ENCODE measurements around the gene SREBF2.
"Not testable (repeated sequence)": the region's sequence is repeated elsewhere in the genome, so short reads cannot be mapped to it uniquely, and the experiment has no call there.

The SREBF2 gene

DNA sequence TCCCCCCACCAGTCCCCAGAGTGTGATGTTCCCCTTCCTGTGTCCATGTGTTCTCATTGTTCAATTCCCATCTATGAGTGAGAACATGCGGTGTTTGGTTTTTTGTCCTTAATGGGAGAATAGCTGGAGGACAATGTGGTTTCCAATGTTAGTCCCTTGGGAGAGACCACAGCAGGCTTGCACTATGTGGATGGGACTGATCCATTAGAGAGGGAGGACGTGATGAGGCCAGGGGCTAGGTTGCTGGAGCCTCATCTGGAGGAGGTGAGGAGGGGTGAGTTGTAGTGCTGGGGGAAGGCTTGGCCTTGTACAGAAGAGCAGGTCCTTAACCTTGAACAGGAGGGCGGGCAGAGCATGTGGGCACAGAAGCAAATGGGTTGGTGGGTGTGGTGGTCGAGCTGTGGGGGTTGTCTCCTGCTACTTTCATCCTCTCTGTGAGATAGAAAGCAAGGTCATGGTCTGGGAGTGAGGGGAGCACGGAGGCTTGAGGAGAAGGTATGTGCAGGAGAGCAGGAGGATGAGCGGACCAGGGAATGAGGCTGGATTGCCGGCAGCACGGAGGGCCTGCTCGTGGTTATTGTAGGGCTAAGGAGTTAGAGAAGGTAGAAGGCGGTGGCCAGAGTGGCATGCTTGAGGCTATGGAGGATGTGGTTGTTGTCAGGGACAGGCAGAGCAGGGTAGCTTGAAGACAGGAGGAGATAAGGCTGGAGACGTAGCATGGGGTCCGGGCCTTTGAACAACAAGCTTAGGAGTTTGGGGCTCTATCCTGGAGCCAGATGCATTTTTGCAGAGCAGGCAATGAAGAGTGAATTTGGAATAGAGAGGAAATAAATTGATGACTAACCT lies 11.2 kb upstream of the SREBF2 start:
- DNase-seq (ENCODE audit: low spot score): no peak

DNA sequence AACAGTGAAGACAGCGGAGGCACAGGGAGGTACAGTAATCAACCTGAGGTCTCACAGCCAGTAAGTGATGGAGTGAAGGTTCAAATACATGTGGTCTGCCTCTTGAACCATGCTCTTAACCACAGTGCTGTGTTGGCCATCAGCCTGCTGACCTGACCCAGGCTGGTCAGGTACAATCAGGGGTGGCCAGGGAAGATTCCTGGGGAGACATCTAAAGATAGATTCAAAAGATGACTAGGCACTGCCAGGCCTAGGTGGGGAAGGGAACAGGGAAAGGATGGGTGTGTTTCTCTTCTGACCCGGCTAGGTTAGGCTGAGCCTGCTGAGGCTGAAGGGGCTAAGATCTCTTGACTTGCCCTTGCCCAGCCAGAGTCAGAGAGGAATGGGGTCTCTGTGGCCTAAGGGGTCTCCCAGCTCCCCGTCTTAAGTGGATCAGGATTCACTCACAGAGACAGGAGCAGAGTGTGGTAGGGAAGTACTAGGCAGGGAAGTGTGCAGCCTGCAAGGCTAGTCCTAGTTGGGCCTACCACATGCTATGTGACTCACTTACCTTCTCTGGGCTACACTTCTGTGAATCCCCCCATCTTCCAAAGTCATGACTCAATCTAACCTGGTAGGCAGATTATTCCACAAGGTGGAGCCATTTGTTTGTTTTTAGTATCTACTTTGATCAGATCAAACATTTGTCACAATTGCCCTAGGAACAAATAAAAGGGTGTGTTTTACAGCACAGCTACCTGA lies 10.4 kb upstream of the SREBF2 start:
- peak; percentile 90 for DNase-seq (ENCODE audit: low spot score)

DNA sequence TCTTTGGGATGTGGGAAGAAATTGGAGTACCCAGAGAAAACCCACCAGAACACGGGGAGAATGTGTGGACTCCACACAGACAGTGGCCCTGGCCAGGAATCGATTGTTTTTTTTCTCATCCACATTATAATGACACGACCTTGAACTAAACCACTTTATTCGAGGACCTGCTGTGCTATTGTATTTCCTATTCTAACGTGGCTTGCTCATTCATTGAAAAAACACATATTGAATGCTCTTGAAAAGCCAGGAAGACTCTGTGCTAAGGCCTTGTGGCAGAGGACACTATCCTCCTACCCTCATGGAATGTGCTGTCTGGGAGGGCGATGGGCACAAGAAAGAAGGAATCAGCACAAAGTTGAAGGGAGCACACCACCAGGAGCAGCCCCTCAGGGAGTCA lies 9.1 kb upstream of the SREBF2 start:
- no peak for DNase-seq (ENCODE audit: low spot score)

DNA sequence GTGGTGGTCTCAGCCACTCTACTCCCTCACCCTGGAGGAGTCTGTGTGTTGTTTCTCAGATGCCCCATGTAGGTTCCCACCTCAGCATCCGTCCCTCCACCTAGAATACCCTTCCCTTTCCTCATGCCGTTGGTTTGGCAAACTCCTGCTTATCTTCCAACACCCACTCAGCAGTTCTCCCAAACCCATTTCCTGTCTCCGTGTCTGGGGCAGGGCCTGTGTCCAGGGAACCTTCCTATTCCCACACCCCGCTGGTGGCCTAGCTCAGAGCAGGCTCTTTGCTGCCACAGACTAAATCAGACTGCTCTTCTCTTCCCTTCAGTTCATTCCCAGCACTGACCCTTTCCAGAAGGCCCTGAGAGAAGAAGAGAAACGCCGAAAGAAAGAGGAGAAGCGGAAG lies 7.5 kb upstream of the SREBF2 start:
- no peak for DNase-seq (ENCODE audit: low spot score)

DNA sequence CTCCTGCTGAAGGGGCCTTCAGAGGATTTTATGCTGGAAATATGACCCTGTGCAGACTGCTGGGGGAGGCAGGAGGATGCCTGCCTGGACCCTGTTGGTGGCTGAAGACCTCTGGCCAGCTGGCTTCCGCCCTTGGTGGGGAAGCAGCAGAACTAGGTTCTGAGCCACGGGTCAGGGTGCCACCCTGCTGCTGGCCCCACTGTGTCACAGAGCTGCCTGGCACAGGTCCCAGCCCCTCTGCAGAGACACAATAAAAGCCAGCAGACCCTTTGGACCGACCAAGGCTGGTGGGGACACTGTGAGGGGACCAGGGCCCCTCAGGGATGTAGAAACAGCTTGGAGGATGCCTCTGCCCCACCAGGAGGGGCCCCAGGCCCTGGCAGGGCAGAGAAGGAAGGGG lies 6.9 kb upstream of the SREBF2 start:
- no peak for DNase-seq (ENCODE audit: low spot score)

DNA sequence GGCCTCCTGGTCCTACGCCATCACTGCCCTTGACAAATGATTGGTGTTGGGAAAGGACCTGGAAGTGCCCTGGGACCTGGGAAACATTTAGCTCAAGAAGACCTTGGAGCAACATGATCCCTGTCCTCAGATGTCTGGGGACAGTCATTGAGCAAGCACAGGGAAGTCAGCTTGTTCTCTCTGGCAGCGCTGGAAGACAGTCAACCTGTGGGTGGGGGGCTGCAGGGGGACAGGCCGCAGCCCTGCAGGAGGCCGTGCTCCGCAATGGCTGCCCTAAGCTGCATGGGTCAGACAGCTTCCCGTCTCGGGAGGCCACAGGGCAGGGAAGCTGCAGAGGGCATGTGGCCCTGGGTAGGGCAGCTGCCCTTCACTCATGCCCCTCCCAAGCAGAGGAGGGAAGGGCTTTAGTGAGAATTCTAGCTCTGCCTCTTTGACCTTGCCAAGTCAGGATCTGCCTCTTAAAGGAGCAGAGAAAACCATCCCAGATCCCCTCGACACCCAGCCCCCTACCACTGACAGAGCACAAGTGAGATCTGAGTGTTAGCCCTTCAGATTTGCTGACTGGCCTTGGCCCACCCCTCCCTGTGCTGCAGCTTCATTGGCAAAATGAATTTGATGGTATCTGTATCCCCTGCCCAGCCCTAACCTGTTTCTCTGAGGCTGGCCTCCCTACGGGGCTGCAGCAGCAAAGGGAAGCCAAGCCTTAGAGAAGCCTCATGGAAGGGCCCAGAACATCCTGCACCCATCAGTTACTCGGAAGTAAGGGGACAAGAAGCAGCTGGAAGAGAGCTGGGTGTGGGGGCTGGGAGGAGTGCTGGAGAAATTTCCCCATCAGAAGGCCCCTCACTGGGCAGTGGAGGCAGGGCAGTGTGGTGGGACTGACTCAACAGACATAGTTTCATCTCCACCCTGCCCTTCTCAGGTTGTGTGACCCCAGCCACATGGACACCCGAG lies 6.2 kb upstream of the SREBF2 start:
- DNase-seq (ENCODE audit: low spot score): no peak

DNA sequence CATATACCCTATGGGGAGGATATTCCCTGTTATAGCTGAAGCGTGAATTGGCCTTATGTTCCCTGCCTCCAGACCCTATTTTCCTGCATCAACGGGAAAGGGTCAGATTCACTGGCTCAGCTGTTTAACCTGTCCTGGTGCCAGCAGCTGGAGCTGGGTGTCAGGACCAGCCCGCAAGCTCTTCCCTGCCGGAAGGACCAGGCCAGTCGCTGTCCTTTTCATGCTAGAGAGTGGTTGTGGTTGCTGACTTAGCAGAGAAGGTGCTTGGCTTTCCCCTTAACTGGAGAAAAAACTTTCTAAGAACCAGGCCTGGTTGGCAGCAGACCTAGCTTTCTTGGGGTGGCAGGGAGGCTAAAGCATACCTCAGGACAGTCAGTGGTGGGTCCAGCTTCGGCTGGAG lies 5.2 kb upstream of the SREBF2 start:
- DNase-seq (ENCODE audit: low spot score): no peak

DNA sequence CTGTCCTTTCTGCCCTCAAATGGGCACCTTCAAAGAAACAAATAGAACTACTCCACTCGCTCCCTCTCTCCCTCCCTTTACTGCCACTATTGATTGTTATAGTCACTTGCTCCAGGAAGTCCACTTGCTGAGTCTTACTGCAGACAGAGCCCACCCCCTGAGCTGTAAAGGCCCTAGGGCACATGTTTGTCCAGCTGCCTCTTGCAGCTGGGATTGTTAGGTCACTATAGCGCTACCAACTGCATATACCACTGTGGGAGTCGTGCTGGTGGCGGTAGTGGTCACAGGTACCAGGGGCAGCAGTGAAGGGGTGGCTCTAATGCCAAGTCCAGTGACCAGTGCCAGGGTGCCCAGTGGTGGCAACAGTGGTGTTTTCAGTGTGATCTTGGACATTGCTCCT lies 4.4 kb upstream of the SREBF2 start:
- DNase-seq (ENCODE audit: low spot score): no peak

DNA sequence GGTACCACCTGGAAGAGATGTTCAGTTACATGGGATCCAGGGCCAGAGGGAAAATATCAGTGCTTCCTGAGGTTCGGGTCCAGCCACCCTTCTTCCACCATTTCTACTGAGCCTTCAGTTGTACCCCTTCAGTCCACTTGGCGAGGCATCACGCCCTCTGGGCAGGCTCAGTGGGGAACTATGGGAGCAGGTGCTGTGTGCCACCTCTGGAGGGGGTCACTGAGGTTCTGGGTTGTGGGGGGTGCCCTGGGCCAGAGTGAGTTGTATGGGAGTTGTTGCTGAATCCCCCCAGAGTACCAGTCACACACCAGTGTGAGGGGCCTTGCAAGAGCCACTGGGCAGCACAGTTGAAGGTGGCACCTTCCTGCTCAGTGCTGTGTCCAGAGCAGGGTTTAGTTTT lies 2.7 kb upstream of the SREBF2 start:
- DNase-seq (ENCODE audit: low spot score): no peak

DNA sequence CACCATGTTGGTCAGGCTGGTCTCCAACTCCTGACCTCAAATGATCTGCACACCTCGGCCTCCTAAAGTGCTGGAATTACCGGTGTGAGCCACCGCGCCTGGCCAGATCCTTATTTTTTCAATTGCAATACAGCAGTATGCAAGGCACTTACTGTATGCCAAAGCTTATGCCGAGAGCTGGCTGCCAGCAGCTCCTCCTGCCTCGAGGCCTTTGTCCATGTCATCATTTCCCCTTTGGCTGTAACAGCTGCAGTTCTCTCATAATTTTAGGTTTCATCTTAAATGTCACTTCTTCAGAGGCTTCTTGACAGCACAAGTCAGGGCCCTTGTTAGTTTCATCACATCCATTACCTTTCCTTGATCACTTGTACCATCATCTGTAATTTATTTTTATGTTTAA lies 1.5 kb upstream of the SREBF2 start:
- no peak for DNase-seq (ENCODE audit: low spot score)

DNA sequence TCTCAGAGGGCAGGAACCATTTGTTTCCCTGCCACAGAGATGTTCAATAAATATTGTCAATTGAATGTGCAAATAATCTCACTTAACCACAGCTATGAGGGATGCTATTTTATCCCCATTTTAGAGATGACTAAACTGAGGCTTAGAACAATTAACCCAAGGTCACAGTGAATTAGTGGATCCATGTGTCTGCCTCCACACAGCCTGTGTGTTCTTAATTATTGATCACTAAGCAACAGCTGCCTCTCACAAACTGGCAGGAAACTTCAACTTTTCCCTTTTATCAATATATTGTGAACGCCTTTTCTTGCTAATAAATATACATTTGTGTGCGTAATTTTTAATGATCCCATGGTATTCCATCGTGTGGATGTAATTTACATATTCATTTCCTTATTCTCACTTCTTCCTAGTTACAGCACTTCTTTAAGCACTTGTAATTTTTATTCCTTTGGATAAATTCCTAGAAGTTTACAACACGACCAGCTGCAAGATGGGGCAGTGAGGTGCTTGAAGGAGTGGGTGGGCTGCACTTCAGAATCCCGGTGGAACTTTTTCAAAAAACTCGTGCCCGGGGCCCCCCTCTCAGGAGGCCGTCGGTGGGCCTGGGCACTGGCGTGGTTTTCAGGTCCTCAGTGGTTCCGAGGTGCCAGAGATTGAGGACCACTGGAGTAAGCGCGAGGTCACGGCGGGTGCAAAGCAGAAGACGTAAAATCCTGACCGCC lies 915 bp upstream of the SREBF2 start:
- no peak for DNase-seq (ENCODE audit: low spot score)

DNA sequence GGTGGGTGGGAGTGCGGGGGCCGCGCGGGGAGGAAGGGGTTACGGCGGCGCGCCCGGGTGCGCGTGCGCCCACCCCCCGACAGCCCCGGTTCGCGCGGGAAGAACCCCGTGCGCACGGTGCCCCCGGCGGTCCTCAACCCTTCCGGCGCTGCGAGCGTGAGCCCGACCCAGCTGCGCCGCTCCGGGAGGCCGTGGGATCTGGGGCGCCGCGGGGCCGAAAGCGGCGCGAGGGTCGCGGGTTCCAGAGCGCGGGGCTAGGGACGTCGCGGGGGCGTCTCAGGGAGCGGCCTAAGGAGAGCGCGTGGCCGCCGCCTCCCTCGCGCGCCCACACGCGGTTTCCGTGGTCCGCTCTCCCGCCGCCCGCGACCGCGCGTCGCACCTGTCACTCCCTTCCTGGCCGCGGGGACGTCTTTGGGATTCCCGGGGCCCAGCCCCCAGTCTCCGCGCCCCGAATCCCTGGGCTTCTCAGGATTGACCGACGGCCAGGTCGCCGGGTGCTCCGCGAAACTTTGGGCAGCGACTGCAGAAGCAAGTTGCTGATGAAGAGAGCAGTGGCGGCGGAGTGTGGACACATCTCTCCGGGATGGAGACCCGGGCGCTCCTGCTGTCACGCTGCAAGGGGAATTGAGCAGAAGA lies 582 bp downstream of the SREBF2 start:
- DNase-seq (ENCODE audit: low spot score): peak; percentile 28

DNA sequence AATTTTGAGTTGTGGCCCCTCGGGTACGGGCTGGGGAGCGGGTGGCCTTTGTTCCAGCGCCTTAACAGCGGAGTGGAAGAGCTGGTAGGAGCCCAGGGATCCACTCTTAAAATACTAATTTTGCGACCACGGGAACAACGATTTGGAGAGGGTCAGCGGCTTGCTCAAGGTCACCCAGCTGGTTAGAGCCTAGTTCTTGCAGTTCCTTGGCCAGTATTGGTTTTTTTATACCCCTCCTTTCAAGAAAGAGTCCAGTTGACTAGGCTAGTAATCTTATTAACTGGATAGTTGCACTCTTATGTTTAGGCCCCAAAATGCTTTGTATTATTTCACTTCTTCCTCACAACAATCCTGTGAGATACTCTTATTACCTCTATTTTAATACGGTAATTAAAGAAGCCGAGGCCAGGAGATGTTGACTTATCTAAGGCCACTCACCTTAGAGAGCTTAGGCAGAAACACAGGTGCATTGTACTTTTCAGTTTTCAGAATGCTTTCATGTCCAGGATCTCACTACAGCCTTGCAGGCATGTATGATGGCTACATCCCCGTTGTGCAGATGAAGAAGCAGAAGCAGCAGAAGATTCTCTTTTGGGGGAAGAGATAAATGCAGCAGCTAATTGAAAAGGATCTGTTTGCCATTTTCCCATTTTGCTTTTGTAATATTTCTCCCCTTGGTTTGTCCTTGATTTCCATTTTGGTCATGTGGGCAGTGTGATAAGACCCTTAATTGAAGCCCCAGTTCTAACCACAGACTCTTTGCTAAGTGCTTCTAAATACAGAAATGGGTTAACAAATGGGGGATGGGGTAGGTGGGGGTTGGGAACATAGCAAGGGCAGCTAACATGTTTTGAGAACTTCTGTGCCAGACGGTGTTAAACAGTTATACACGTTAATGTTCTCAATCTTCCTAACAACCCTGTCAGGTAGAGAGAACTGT lies 1.4 kb downstream of the SREBF2 start:
- no peak for DNase-seq (ENCODE audit: low spot score)

DNA sequence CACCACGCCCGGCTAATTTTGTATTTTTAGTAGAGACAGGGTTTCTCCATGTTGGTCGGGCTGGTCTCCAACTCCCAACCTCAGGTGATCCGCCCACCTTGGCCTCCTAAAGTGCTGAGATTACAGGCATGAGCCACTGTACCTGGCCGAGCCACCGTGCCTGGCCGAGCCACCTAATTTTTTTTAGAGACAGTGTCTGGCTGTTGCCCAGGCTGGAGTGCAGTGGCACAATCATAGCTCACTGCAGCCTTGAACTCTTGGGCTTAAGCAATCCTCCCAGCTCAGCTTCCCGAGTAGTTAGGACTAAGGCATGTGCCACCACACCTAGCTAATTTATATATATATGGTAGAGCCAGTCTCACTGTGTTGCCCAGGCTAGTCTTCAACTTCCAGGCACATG lies 2.6 kb downstream of the SREBF2 start:
- DNase-seq (ENCODE audit: low spot score): not testable (repeated sequence)

DNA sequence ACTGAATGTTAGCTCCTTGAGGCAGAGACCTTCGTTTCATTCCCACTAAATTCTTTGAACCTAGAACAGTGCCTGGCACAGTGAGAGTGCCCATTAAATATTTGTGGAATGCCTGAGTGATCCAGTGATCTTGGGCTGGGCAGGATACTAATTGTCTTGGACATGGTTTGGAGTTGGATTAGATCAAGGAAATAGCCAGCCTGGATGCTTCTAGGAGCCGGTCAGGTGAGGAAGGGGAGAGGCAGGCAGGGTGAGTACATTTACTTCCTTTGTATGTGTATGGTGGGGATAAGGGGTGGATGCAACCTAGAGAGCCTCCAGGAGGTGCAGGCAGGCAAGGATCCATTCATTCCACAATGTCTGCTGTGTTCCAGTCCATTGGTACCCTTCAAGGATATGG lies 3.6 kb downstream of the SREBF2 start:
- no peak for DNase-seq (ENCODE audit: low spot score)

DNA sequence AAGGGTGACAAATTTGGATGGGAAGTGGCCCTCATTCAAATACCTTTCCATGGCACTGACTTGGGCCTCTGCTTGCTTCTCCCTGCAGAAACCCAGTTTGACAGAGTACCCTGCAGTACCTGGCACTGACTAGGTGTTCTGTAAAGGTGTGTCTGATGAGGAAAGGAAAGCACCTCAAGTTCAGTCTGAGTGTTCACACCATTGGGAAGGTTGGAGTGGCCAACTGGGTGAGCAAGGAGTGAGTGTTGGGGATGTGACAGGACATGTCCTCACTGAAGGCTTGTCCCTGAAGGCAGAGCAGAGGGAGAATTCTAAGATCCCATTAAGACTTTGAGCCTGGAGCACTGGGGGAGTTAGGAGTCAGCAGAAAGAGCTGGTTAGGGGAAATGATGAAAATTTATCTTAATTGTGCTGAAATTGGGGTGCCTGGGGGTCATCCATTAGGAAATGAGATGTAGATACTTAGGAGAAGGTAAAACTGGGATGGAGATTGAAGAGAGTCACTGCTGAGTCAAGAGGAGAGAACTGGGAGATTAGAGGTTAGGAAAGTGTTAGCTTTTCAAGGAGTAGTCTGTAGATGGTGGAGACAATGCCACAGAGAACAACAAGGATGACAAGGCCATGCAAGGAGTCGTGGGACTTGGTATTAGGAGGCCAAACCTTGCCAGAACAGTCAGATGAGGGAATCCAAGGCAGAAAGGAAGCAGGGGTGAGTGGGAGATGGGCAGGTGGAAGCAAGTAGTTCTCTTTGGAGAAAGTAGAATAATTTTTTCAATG lies 6.1 kb downstream of the SREBF2 start:
- DNase-seq (ENCODE audit: low spot score): no peak

DNA sequence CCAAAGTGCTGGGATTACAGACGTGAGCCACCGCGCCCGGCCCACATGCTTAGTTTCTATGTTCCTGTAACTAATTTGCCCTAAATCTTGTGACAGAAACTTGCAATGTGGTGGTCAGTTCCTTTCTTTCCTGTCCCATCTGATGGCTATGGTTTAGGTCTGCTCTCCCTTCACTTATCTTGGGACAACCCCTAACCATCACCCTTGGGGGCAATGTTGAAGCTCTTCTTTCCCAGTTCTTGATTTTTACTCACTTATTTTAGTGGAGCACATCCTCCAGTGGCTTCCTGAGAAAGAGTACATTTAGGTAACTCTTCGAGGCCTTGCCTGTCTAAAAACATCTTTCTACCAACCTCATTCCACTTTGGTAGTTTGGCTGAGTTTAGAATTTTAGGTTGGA lies 7.3 kb downstream of the SREBF2 start:
- DNase-seq (ENCODE audit: low spot score): no peak

DNA sequence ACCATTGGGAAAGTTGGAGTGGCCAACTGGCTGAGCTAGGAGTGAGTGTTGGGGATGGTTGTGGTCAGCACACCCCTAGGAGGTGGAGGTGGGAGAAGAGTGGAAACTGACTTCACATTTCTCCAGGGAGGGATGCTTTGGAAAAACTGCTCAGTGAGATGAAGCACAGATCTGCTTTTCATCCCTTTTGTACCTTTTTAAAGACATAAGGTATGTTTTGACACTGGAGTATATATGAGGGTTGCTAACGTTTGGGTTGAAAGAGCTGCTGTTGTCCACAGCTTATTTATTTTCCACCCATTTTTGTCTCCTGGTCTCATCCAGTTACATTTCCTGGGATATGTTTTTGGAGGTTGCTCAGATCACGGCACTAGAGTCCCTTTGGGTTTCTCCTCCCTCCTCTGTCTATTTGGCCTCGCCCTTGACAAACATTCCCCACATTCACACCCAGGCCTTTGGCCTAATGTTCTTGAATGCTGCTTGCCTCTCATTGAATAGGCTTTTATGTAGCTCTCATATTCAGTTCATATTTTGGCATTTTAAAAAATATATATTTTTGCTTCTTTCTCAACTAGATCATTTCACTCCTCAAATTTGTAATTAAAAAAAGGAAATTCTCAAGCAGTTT lies 8.3 kb downstream of the SREBF2 start:
- DNase-seq (ENCODE audit: low spot score): no peak

Data from CD4-positive, alpha-beta T cell treated with Interleukin-15 for 4 hours (primary cell).